ENCODE data around the gene IL18BP. TPM values are rescaled to one million over a fixed set of nuclear protein-coding genes. Genes with fewer than 3 reads are reported as not detected.

Gene IL18BP
- total RNA-seq, 3 donors from 2014 or later = 7.9 to 9.8 (median 9.3) TPM

- ATAC-seq = no peak
- Mint-ChIP-seq H3K9me3 (no peaks in the 10 kb centered on the region), H3K27me3 (ENCODE audit: low read depth) (no peaks in the 10 kb centered on the region), H3K36me3 (ENCODE audit: insufficient read depth) (peaks cover 34% of the 10 kb centered on the region), H3K4me3 (no peak overlapping the region), H3K4me1 (ENCODE audit: low read depth) (peaks cover 33% of the 10 kb centered on the region)
- no peak for DNase-seq
These were observed 3.3 kb downstream of the IL18BP start for GRCh38 chr11:72001834-72002591.

DNA sequence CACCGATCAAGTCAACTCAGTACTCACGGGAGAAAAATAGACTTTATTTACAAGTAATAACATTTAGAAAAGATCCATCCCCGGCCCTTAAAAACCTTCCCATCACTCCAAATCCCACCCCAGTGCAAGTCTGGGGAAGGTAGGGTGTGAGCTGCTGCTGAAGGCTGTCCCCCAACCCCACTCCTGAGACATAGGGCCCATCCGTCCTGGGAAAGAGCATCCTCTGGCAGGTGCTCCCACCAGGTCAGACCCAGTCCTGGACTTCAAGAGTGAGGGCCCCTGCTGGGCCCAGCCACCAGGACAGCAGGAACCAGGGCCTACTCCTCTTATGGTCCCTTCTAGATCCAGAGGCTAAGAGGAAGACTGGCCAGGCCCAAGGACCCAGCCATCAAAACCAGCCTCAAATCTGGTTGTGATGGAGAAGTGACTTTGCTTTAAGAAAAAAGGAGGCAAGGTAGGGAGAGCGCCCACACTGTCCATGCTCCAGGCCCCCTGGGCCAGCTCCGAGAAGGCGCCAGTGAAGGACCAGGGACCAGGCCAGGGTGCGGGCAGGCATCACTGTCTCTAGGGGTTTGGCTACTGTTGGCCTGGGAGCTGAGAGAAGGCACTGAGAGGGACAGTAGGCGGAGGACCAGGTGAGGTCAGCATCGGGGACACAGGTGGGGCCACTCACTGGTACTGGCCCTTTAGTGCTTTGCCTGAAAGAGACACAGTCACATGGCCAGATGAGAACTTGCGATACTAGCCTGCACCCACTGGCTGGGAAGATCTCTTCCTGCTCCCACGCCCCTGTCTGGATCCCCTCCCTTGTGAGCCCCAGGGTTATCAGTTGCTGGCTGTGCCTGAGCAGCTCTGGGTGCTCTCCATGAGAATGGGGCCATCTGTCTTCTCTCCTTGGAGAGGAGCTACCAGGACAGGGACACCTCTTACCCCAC is 4.4 kb downstream of the IL18BP start:
- ATAC-seq = peak in 1 of 2 donors; percentile 11
- DNase-seq = no peak
- no peak overlapping the region for H3K4me3 Mint-ChIP-seq
- peaks cover 31% of the 10 kb centered on the region for H3K4me1 Mint-ChIP-seq (ENCODE audit: low read depth)
- H3K36me3 Mint-ChIP-seq (ENCODE audit: insufficient read depth) = peaks cover 39% of the 10 kb centered on the region
- no peaks in the 10 kb centered on the region for H3K27me3 Mint-ChIP-seq (ENCODE audit: low read depth)
- H3K9me3 Mint-ChIP-seq = no peaks in the 10 kb centered on the region

GRCh38 chr11:72003776-72004171 is 5.1 kb downstream of the IL18BP start:
- Mint-ChIP-seq H3K4me1 (ENCODE audit: low read depth) (peaks cover 24% of the 10 kb centered on the region), H3K4me3 (no peak overlapping the region), H3K27me3 (ENCODE audit: low read depth) (no peaks in the 10 kb centered on the region), H3K9me3 (no peaks in the 10 kb centered on the region), H3K36me3 (ENCODE audit: insufficient read depth) (peaks cover 44% of the 10 kb centered on the region)
- DNase-seq (no peak), ATAC-seq (no peak)

DNA sequence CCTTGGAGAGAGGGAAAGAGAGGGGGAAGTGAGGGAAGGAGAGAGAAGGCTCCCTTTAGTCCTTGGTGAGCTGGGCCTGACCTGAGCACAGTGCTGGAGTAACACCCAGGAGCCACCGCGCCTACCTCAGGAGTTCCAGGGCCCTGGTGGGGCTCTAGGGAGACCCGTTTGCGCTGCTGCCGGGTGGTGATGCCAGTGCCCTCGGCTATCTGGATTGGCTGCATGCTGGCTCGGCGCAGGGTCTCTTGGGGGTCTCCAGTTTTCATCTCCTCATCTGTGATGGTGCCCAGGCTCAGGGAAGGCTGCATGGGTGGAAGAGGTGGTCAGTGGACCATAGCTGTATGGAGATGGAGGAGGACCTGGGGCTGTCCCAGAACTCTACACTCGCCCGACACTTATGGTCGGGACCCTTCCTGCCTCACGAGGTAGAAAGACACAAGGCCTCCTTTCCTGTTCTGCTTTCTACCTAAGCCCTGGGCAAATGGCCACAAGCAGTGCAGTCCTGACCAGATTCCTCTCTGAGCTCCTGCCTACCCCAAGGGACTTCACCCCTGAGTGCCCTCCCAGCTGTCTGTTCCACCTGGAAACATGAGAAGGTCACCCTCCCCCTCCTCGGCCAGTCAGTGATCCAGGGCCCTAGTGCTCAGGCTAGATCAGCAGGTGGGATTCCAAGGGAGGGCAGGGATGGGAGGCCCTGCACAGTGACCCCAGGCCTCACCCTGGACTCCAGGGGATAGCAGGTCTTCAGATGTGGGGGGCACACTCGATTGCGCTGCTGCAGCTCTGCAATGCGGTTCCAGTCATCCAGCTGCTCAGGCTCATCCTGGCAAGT is 6.0 kb downstream of the IL18BP start:
- Mint-ChIP-seq H3K4me1 (ENCODE audit: low read depth) (peaks cover 15% of the 10 kb centered on the region), H3K27me3 (ENCODE audit: low read depth) (no peaks in the 10 kb centered on the region), H3K36me3 (ENCODE audit: insufficient read depth) (peaks cover 44% of the 10 kb centered on the region), H3K4me3 (no peak overlapping the region), H3K9me3 (no peaks in the 10 kb centered on the region)
- ATAC-seq (no peak), DNase-seq (no peak)

GRCh38 chr11:72005347-72006260 is 6.9 kb downstream of the IL18BP start:
- Mint-ChIP-seq H3K4me3 (no peak overlapping the region), H3K27me3 (ENCODE audit: low read depth) (no peaks in the 10 kb centered on the region), H3K9me3 (no peaks in the 10 kb centered on the region), H3K36me3 (ENCODE audit: insufficient read depth) (peaks cover 48% of the 10 kb centered on the region), H3K4me1 (ENCODE audit: low read depth) (peaks cover 6% of the 10 kb centered on the region)
- ATAC-seq = no peak
- no peak for DNase-seq

DNA sequence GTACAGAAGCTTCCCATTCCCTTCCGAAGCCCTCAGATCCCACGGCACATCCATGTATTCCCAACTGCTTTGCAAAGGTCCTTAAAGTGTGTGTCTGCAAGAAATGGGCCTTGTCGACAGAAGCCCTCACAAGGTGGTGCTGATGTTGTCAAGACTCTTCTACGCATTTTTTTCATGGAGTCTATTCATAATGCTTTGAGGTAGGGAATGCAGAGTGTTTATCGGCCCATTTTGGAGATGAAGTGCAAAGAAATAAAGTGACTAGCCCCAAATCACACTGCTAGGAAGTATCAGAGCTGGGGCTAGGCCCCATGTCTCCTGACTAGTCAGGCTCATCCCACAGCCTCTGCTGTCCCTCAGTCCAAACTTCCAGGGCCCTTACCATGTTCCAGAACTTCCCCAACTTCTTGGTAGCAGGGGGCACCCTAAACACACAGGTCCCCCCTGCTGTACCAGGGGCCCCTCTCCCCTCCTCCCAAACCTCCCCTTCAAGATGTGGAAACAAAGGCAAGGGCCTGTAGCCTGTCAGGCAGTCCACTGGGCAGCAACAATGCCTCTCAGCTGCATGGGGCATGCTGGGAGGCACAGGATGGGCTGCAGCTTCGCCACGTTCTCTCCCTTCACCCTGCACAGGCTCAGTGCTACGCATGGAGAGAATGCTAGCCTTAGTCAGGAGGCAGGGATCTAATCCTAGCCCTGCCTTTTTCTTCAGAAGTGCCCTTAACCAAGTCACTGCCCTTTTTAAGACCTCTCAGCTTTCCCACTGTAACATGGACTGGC is 7.8 kb downstream of the IL18BP start:
- no peak overlapping the region for H3K4me3 Mint-ChIP-seq
- H3K27me3 Mint-ChIP-seq (ENCODE audit: low read depth) = no peaks in the 10 kb centered on the region
- peaks cover 48% of the 10 kb centered on the region for H3K36me3 Mint-ChIP-seq (ENCODE audit: insufficient read depth)
- no peak for ATAC-seq
- no peaks in the 10 kb centered on the region for H3K9me3 Mint-ChIP-seq
- H3K4me1 Mint-ChIP-seq (ENCODE audit: low read depth) = peaks cover 5% of the 10 kb centered on the region
- DNase-seq = no peak

- Mint-ChIP-seq H3K4me3 (no peak overlapping the region), H3K9me3 (no peaks in the 10 kb centered on the region), H3K4me1 (ENCODE audit: low read depth) (peaks cover 6% of the 10 kb centered on the region), H3K27me3 (ENCODE audit: low read depth) (no peaks in the 10 kb centered on the region), H3K36me3 (ENCODE audit: insufficient read depth) (peaks cover 46% of the 10 kb centered on the region)
- no peak for ATAC-seq
- DNase-seq = no peak
These were observed 8.4 kb downstream of the IL18BP start for GRCh38 chr11:72007089-72007476.

GRCh38 chr11:72007587-72007986 is 8.9 kb downstream of the IL18BP start:
- H3K4me3 Mint-ChIP-seq = no peak overlapping the region
- peaks cover 41% of the 10 kb centered on the region for H3K36me3 Mint-ChIP-seq (ENCODE audit: insufficient read depth)
- no peaks in the 10 kb centered on the region for H3K27me3 Mint-ChIP-seq (ENCODE audit: low read depth)

DNA sequence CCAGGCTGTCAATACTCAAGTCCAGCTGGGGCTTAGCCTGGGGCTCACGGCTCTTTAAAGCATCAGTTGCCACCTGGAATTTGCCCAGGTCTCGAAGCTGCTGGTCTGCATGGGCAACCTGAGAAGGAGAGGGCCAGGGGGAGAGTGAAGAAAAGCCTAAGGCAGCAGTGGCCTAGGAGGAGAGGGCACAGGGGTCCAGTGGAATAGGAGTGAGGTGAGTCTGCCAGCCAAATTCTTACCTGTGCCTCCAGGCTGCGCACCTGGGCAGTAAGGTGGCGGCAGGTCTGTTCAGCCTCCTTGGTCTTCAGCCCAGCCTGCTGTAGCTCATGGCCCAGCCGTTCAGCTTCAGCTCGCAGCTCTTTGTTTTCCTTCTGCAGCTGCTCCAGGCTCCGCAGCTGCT is 10.0 kb downstream of the IL18BP start:
- Mint-ChIP-seq H3K4me1 (ENCODE audit: low read depth) (peaks cover 2% of the 10 kb centered on the region), H3K36me3 (ENCODE audit: insufficient read depth) (peaks cover 37% of the 10 kb centered on the region), H3K27me3 (ENCODE audit: low read depth) (no peaks in the 10 kb centered on the region), H3K4me3 (no peak overlapping the region), H3K9me3 (no peaks in the 10 kb centered on the region)
- ATAC-seq = no peak
- DNase-seq = no peak

More at GRCh38 chr11:72007587-72007986, 8.9 kb downstream of the IL18BP start:
- DNase-seq (no peak), ATAC-seq (no peak)
- H3K9me3 Mint-ChIP-seq = no peaks in the 10 kb centered on the region
- peaks cover 3% of the 10 kb centered on the region for H3K4me1 Mint-ChIP-seq (ENCODE audit: low read depth)

DNA sequence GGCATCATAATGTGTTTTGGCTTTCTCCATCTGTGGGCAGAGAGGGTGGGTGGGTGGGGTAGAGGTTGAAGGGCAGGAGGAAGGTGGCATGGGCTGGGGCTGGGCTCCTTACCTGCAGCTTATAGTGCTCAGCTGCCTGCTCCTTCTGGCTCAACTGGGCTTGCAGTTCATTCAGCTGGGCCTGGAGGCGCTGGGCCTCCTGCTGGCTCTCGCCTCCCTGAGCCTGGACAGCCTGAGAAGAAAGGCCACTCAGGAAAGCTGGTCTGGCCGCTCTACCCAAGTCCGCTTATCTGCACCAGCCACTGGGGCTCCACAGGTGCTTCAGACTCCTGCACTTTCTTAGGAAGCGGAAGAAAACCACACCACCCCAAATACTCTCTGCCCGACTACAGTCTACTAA is 10.4 kb downstream of the IL18BP start:
- DNase-seq (no peak), ATAC-seq (no peak)
- H3K4me1 Mint-ChIP-seq (ENCODE audit: low read depth) = peaks cover 2% of the 10 kb centered on the region
- no peaks in the 10 kb centered on the region for H3K27me3 Mint-ChIP-seq (ENCODE audit: low read depth)
- H3K36me3 Mint-ChIP-seq (ENCODE audit: insufficient read depth) = peaks cover 37% of the 10 kb centered on the region
- no peaks in the 10 kb centered on the region for H3K9me3 Mint-ChIP-seq
- no peak overlapping the region for H3K4me3 Mint-ChIP-seq

DNA sequence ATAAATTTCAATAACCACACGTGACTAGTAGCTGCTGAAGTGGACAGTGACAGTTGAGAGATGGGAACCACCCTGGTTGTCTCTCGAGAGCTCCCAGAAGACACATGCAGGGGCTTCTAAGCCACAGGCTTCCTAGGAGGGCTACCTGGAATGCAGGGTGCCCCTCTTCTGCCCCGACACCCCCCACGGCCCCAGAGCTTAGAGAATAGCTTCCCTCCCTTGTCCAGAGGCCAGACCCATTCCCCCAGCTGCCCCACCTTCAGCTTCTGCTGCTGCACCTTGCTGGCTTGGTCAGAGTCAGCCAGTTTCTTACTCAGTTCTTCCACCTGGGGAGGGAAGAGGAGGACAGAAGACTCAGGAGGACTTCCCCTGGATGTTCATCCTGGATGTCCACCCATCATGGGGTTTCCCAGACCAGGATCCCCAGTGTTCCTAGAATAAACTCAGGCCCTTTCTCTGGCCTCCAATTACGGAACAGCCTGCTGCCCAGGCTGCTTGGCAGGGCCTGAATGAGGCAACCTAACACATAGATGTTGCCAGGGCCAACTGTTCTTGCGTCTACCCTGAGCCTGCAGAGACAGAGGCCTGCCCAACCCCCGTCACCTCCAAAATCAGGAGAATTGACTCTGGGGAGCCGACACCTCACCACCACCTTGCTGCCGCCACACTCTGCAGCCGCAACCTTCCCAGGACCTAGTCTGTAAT is 12.0 kb downstream of the IL18BP start:
- no peaks in the 10 kb centered on the region for H3K9me3 Mint-ChIP-seq
- no peak for DNase-seq
- H3K27me3 Mint-ChIP-seq (ENCODE audit: low read depth) = no peaks in the 10 kb centered on the region
- no peak for ATAC-seq
- peaks cover 2% of the 10 kb centered on the region for H3K4me1 Mint-ChIP-seq (ENCODE audit: low read depth)
- H3K4me3 Mint-ChIP-seq = no peak overlapping the region
- H3K36me3 Mint-ChIP-seq (ENCODE audit: insufficient read depth) = peaks cover 48% of the 10 kb centered on the region

- ATAC-seq = no peak
- Mint-ChIP-seq H3K4me1 (ENCODE audit: low read depth) (peaks cover 2% of the 10 kb centered on the region), H3K4me3 (no peak overlapping the region), H3K36me3 (ENCODE audit: insufficient read depth) (peaks cover 50% of the 10 kb centered on the region), H3K9me3 (no peaks in the 10 kb centered on the region), H3K27me3 (ENCODE audit: low read depth) (no peaks in the 10 kb centered on the region)
- DNase-seq = no peak
These were observed 13.5 kb downstream of the IL18BP start for GRCh38 chr11:72012091-72012630.
